ENCODE measurements around the gene PRPF8. TPM values are rescaled to one million over a fixed set of nuclear protein-coding genes. Genes with fewer than 3 reads are reported as not detected.

The PRPF8 gene
- total and polyA plus RNA-seq, 8 donors = 33.6 to 252 (median 147) TPM

GRCh38 chr17:1608676-1609075 lies 76.0 kb downstream of the PRPF8 start:
- WGBS, 5 donors = 87 to 94% (median 93%) methylated on average over 7 of the region's 7 CpGs
- no peak for DNase-seq
- TF ChIP-seq EP300 (IDR thresholded peaks at IDR 0.05) (no peak), POLR2A (IDR thresholded peaks at IDR 0.05) (no peak), CTCF (IDR thresholded peaks at IDR 0.05) (no peak), POLR2AphosphoS5 (IDR thresholded peaks at IDR 0.05) (no peak)
- H3K36me3 ChIP-seq = peaks cover 4 to 41% (median 28%) of the 10 kb centered on the region in 4 donors
- peak overlapping the region in 2 of 5 donors; percentile 65 to 69 for H3K27ac ChIP-seq
- no peaks in the 10 kb centered on the region for H3K9me3 ChIP-seq
- H3K4me3 ChIP-seq = no peak overlapping the region
- H3K27me3 ChIP-seq = no peaks in the 10 kb centered on the region
- H3K4me1 ChIP-seq = peaks cover 5 to 37% (median 29%) of the 10 kb centered on the region in 4 donors
- intact Hi-C loops (cut with DNase I; ENCODE audit: low total_unique reads) = no loop called here

GRCh38 chr17:1607971-1608320 lies 76.7 kb downstream of the PRPF8 start:
- TF ChIP-seq EP300 (IDR thresholded peaks at IDR 0.05) (no peak), POLR2A (IDR thresholded peaks at IDR 0.05) (no peak), CTCF (IDR thresholded peaks at IDR 0.05) (no peak), POLR2AphosphoS5 (IDR thresholded peaks at IDR 0.05) (no peak)
- intact Hi-C loops (cut with DNase I; ENCODE audit: low total_unique reads) = no loop called here
- Histone ChIP-seq H3K27ac (peak overlapping the region in 4 of 5 donors; percentile 29 to 75 (median 67)), H3K9me3 (no peaks in the 10 kb centered on the region), H3K27me3 (no peaks in the 10 kb centered on the region), H3K4me1 (peaks cover 5 to 37% (median 29%) of the 10 kb centered on the region in 4 donors), H3K36me3 (peaks cover 4 to 39% (median 22%) of the 10 kb centered on the region in 4 donors), H3K4me3 (no peak overlapping the region)
- no peak for DNase-seq
- WGBS, 5 donors = 77 to 90% (median 84%) methylated on average over 5 of the region's 5 CpGs

GRCh38 chr17:1606352-1606985 lies 78.2 kb downstream of the PRPF8 start:
- H3K27me3 ChIP-seq = no peaks in the 10 kb centered on the region
- intact Hi-C loops (cut with DNase I; ENCODE audit: low total_unique reads) = no loop called here
- no peak overlapping the region for H3K4me3 ChIP-seq
- peaks cover 5 to 37% (median 29%) of the 10 kb centered on the region in 4 donors for H3K4me1 ChIP-seq
- DNase-seq = peak in 1 of 2 donors; percentile 45
- TF ChIP-seq POLR2A (IDR thresholded peaks at IDR 0.05) (no peak), CTCF (IDR thresholded peaks at IDR 0.05) (no peak), POLR2AphosphoS5 (IDR thresholded peaks at IDR 0.05) (no peak), EP300 (IDR thresholded peaks at IDR 0.05) (no peak)
- peak overlapping the region; percentile 36 to 78 (median 69) for H3K27ac ChIP-seq
- peaks cover 0 to 37% (median 15%) of the 10 kb centered on the region in 4 donors for H3K36me3 ChIP-seq
- WGBS, 5 donors = 71 to 89% (median 77%) methylated on average over 25 to 26 of the region's 26 CpGs
- no peaks in the 10 kb centered on the region for H3K9me3 ChIP-seq

- Histone ChIP-seq H3K4me3 (no peak overlapping the region), H3K27ac (peak overlapping the region; percentile 49 to 78 (median 69)), H3K27me3 (no peaks in the 10 kb centered on the region), H3K36me3 (peaks cover 0 to 36% (median 13%) of the 10 kb centered on the region in 4 donors), H3K9me3 (no peaks in the 10 kb centered on the region), H3K4me1 (peaks cover 5 to 37% (median 29%) of the 10 kb centered on the region in 4 donors)
- intact Hi-C loops (cut with DNase I; ENCODE audit: low total_unique reads) = no loop called here
- peak; percentile 52 to 81 for DNase-seq
- TF ChIP-seq CTCF (IDR thresholded peaks at IDR 0.05) (no peak), EP300 (IDR thresholded peaks at IDR 0.05) (no peak), POLR2AphosphoS5 (IDR thresholded peaks at IDR 0.05) (peak in 1 of 3 donors; percentile 34), POLR2A (IDR thresholded peaks at IDR 0.05) (no peak)
- 56 to 80% (median 58%) methylated on average over 10 to 19 of the region's 19 CpGs for WGBS, 5 donors
Measured at GRCh38 chr17:1605681-1606351, 78.9 kb downstream of the PRPF8 start.
